Kidney epithelial cell (primary cell): ENCODE data around the gene MBNL1. TPM values are rescaled to one million over a fixed set of nuclear protein-coding genes. Genes with fewer than 3 reads are reported as not detected.

Experiments used
- DNase-seq: peaks from one replicate; pipeline ENCODE4 v3.0.0-alpha.2; 2010; ENCODE audit warnings: low read depth
- H3K27me3 ChIP-seq: 2 replicates; pipeline ENCODE4 v1.6.0; 2011; ENCODE audit warnings: low read length; ENCODE audit not compliant: control insufficient read depth, insufficient read depth
- H3K36me3 ChIP-seq: 2 replicates; pipeline ENCODE4 v1.5.1; 2011; ENCODE audit warnings: low read length; ENCODE audit not compliant: control insufficient read depth, insufficient read depth
- H3K4me3 ChIP-seq: 2 replicates; pipeline ENCODE4 v1.5.1; 2011; ENCODE audit warnings: low read depth, mild to moderate bottlenecking, control low read depth, low read length
- total RNA-seq: library from RNA; depleted of rRNA; stranded (reverse); fragments of >200 nt; gene quantifications from 2 replicates; pipeline ENCODE4 v1.2.3, GENCODE V29; 2015
- TF ChIP-seq, protein P1 (sequence below): IDR thresholded peaks from 2 replicates; pipeline ENCODE4 v1.5.1; 2011; ENCODE audit warnings: mild to moderate bottlenecking, moderate library complexity, low read length, control low read depth, inconsistent platforms; ENCODE audit not compliant: insufficient read depth, poor library complexity, severe bottlenecking

The MBNL1 gene
- total RNA-seq, 1 donor from 2014 or later: 47.5 TPM

DNA sequence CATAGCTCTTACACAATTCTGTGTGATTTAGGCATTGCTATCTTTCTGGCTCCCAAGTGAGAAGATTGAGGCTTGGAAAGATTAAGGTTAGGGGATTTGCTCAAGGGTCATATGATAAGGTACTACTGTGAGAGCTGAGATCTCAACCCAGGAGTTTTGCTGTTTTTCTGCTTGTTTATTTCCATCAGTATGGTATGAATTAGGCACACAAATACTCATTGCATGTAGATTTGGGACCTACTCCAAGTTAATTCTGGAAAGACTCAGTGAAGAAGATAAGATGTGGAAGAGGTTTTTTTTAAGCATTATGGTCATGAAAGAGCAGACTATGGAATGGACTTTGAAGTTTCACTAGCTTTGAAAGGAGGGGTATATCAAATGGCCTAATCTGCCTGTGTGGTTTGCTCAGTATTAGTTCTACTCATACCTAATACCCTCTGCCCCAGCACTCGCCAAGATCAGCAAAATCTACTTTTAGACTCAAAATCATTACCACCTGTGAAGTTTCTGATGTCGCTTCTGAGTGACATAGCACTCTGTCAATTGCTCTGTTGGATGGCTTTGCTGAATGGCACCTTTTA lies 12.5 kb downstream of the MBNL1 start:
- DNase-seq: no peak
- Histone ChIP-seq H3K27me3 (no peaks in the 10 kb centered on the region), H3K36me3 (no peaks in the 10 kb centered on the region), H3K4me3 (no peak overlapping the region)
- TF ChIP-seq, protein P1, sequence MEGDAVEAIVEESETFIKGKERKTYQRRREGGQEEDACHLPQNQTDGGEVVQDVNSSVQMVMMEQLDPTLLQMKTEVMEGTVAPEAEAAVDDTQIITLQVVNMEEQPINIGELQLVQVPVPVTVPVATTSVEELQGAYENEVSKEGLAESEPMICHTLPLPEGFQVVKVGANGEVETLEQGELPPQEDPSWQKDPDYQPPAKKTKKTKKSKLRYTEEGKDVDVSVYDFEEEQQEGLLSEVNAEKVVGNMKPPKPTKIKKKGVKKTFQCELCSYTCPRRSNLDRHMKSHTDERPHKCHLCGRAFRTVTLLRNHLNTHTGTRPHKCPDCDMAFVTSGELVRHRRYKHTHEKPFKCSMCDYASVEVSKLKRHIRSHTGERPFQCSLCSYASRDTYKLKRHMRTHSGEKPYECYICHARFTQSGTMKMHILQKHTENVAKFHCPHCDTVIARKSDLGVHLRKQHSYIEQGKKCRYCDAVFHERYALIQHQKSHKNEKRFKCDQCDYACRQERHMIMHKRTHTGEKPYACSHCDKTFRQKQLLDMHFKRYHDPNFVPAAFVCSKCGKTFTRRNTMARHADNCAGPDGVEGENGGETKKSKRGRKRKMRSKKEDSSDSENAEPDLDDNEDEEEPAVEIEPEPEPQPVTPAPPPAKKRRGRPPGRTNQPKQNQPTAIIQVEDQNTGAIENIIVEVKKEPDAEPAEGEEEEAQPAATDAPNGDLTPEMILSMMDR: no peak

DNA sequence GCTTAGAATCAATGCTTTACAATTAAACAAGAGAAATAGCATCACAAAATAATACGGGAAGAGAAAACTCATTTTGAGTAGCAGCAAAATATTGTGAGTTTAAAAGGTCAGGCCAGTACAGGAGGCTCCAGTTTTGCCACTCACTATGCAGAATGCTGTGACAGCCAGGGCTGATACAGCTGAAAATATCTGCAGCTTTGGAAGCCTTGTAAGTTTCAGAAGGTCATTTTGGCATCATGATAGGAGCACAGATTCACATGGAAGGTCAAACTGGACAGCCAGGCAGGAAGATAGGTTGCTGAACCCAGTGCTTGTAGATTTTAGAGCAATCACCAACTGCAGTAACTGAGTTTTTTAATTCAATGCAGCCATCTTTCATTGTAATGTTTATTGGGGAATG lies 14.1 kb downstream of the MBNL1 start:
- Histone ChIP-seq H3K4me3 (no peak overlapping the region), H3K27me3 (no peaks in the 10 kb centered on the region), H3K36me3 (no peaks in the 10 kb centered on the region)
- TF ChIP-seq, protein P1: no peak
- DNase-seq: no peak

DNA sequence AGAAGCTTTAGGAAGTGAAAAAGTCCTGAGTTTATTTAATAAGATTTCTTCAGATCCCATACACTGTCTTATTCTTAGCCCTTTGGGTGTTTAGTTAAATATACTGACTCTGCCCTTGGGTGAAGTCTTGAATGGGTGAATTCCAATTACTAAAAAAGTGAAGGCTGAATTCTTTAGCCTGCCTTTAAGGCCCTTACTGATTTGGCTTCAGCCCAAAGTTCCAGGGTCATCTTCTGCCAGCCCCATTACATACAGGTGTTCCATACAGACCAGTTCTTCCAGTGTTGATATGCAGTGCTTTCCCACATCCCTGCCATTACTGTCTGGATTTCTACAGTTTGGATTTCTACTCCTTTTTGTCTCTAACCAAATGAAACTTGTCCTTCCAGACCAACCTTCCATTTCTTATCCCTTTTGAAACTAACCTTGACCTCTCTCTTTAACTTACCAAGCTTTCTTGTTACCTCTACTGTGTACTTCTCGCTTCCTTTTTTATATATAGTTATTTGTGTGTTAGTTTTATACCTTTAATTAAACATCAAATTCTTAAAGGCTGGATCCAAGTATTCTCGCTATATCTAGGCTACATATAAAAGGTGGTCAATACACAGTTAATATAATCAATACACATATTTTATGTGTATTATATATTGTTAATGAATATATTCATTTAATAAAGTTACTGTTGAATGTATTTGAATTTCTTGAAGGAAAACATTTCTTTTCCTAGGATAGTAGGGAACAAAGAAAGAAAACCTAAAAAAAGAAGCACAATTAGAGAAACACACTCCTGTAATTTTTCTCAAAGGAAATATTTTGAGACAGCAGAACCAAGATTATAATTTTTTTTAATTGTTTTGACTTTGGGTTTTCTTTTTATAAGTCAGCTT lies 15.0 kb downstream of the MBNL1 start:
- TF ChIP-seq, protein P1: no peak
- Histone ChIP-seq H3K27me3 (no peaks in the 10 kb centered on the region), H3K4me3 (no peak overlapping the region), H3K36me3 (no peaks in the 10 kb centered on the region)
- no peak for DNase-seq

DNA sequence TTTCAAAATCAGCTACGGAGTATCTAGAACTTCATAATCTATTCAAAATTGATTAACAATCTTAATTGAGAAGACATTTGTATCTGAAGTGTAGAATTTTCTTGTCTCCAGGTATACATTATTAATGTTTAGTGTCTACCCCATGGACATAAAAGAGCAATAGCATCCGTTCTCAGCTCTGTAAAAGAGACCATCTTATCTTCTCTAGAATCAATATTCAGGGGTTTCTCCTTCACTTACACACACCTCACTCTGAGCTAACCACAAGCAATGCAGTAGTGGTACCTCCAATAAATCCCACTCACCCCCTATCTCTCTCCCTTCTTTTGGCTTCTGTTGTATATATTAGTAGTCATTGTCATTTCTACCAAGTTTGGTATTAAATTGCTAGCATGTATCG lies 16.2 kb downstream of the MBNL1 start:
- H3K4me3 ChIP-seq: no peak overlapping the region
- H3K27me3 ChIP-seq: no peaks in the 10 kb centered on the region
- DNase-seq: no peak
- no peaks in the 10 kb centered on the region for H3K36me3 ChIP-seq
- TF ChIP-seq, protein P1: no peak

DNA sequence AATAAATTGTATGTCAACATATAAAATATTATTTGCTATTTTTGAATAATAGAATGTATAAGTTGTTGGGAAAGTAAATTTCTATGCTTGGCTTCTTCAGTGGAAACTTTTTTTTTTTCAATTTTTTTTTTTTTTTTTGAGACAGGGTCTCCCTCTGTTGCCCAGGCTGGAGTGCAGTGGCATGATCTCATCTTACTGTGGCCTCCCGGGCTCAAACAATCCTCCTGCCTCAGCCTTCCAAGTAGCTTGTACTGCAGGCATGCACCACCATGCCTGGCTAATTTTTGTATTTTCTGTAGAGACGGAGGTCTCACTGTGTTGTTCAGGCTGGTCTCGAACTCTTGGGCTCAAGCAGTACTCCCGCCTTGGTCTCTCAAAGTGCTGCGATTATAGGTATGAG lies 16.8 kb downstream of the MBNL1 start:
- no peak overlapping the region for H3K4me3 ChIP-seq
- TF ChIP-seq, protein P1: no peak
- DNase-seq: no peak
- no peaks in the 10 kb centered on the region for H3K27me3 ChIP-seq
- no peaks in the 10 kb centered on the region for H3K36me3 ChIP-seq
